HPDE6-E6E7 (cell line): ENCODE results near the gene CHRM4.
A peak's percentile ranks its signal among the peaks of the same experiment; 100 is the strongest.

Source experiments
- DNase-seq: peaks from one replicate; pipeline ENCODE4 v3.0.0; 2011; ENCODE audit warnings: missing footprints; ENCODE audit errors: extremely low spot score

The CHRM4 gene

DNA sequence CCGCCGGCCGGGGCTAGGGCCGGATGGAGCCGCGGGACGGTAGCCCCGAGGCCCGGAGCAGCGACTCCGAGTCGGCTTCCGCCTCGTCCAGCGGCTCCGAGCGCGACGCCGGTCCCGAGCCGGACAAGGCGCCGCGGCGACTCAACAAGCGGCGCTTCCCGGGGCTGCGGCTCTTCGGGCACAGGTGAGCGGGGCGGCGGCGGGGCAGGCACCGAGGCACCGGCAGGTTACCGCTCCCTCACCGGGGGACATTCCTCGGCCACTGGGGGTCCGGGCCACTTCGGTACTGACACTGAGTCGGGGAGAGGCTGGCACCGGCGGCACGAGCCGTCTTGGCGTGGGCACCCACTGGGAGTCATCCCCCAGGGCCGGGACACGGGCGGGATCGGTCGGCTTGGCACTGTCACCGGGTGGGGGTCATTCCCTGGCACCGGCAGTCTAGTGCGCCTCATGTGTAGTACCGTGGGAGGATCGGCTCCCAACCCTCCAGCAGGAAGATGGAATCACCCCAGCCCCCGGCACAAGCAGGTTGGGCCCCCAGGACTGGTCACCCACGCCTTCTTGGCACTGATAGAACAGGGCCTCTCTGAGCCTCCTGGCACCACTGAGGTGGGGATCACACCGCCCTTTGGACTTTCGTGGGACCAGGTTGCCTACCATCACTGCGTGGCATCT is 43.8 kb downstream of the CHRM4 start:
- no peak for DNase-seq

DNA sequence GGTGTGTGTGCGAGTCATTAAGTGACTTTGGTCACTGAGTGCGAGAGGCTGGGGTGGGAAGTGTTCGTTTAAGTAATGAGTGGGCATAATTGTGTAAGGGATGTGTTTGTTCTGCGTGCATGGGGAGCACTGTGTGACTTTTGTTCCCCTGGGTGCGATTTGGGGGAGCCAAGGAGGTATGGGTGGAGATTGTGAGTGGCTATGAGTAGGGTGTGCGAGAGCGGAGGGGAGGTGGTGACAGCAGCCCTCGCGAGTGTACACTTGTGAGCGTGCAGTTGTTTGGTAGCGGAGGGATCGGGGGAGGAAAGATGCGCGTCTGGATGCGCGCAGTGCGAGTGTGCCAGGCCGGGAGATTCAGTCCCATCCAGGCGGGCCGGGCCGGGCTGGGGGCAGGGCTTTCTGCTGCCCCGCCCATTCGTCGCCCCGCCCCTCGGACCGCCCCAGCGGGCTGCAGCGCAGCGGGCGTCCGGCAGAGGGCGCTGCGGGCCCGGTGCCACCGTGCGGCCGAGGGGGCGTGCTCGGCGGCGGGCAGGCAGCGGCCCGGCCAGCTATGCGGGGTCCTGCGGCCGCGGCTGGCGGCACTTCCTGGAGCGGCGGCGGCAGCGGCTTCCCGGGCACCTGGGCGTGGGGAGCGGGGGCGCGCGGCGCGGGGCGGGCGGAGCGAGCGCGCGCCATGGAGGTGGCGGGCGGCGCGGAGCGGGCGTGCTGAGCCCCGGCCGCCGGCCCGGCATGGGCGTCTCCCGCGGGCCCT is 44.5 kb downstream of the CHRM4 start, which contains the start of gene DGKZ:
TSS of gene DGKZ (plus strand) at position 578 of the 751 bp plus-strand sequence. CDS start 197 bp downstream, outside the sequence.
- DNase-seq, result peak; percentile 76

DNA sequence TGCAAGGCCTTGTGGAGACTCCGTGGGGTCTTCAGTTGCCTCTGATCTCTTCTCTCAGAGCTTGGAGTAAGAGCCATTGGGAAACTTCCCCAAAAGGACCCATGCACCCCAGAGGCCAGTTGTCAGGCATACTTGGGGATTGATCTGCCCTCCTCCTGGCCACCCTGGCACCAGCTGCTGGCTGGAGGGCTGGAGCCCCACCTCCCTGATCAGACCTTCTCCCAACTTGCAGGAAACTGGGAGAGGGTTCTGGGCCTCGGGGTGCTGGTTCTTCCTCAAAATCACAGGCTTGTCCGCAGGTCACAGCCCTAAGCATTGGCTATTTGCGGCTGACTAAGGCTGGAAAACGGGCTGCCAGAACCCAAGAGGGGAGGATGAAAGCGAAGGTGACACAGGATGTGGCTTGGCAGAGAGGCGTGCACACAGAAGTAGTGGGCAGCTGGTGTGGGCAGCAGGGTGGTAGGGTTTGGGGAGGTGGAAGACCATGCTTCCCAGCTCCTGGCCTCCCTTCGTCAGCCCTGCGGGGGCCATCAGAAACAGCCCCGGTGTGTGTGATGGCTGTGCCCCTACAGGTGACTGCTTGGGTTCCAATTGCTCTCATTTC is 45.6 kb downstream of the CHRM4 start:
- no peak for DNase-seq

DNA sequence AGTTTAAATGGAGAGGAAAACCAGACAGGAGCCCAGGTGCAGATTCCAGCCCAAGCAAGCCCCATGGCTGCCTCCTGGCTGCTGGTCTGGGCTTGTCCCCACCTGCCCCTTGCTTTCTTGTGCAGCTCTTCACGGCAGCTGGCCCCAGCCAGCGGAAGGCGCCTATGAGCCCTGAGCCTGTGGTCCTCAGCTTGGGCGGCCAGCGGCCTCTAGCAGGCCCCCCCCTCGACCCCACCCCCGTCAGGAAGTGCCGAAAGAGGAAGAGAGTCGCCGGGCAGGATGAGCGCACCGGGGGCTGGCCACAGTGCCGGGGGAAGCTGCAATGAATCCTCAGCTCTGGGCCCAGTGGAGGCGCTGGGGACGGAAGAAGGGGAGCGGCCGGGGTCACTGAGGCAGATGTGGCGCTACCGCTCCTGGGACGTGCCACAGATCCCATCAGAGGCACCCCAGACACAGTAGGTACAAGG is 46.4 kb downstream of the CHRM4 start:
- DNase-seq, result peak; percentile 82

DNA sequence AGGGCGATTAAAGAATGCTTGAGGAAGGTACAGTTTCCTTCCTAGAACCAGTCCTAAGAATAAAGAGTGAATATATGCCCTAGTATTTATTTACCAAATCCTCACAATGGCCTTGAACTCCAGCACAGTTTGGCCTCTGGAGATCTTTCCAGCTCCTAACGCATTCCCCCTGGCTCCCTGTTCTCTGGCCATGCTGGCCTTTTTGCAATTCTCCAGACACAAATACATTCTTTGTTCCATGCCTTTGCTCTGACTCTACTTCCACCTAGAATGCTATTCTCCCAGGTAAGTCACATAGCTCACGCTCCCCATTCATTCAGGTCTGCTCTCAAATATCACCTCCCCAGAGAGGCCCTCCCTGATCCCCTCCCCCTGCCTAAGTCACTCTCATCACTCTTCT is 48.1 kb downstream of the CHRM4 start:
- DNase-seq, result no peak

DNA sequence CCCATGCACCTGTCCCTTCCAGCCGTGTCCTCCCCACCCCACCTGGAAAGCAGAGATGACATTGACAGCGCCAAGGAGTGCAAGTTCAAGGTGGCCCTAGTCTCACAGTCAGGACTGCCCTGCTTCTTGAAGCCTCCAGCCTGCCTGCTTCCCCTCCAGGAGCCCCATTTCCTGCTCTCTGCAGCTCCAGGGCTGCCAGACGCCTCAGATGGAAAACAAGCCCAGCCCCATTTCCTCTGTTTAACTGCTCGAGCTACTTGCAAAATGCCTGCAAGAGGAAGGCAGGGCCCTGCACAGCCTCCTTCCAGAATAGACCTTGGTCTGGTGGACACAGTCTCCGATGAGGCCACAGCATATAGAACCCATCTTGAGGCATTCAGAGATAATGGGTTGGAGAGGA is 49.3 kb downstream of the CHRM4 start:
- no peak for DNase-seq

DNA sequence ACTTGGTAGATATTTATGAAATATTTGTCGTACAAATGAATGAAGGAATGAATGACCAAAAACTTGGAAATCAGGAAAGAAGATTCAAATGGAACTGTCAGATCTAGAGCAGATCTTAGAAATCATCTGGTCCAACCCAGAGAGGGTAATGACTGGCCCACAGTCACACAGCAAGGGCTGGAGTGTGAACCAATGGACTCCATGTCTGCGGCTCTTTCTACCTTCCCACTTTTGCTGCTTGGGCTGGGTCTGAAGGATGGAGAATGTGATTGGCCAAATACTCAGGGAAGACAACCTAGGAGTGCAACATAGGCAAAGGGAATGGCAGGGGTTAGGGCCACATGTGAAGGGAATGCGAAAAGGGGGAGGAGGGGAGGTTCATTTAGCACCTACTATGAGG is 50.1 kb downstream of the CHRM4 start:
- DNase-seq, result no peak

DNA sequence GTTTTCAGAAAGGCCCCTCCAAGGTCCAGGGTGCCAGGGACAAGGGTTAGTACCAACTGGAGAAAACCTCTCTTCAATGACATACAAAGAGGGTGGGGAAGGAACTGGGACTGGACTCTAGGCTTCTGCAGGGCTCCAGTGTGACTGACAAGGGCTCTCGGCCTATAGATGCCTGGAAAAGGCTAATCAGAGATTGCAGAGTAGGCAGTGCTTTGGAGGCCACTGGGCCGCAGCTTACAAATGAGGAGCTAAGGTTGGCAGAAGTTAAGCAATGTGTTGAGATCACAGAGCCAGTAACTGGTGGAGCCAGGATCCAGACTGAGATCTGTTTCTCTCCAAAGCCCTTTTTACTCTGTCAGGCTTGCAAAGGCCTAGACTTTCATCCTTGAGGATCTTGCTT is 51.8 kb downstream of the CHRM4 start:
- no peak for DNase-seq

DNA sequence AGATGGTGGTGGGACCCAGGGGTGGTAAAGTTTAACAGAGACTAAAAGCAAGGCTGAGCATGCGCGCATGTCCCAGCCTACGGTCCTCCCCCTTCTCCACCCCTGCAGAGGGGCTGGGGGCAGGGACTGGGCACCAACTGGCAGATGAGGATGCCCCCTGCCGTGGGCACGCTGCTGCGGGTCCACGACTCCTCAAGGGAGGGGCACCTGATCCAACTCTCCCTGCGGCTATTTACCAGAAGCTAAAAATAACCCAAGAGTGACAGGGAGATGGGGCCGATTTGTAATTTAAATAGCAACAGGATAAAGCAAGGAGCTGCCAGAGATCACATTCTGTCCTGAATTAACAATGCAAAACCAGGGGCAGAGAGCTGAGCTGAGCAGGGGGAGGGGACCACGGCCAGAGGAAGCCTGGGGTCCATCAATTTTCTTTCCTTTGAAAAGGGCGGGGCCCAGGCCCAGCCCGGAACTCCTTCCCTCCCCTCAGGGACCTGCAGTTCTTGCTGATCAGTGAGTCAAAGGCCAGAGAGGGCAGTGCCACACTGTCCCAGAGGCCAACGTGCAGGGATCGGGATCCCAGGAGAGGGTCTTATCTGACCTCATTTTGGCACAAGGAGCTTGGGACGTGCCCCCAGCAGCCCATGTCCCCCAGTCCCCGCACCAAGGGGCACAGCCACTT is 52.4 kb downstream of the CHRM4 start:
- no peak for DNase-seq

DNA sequence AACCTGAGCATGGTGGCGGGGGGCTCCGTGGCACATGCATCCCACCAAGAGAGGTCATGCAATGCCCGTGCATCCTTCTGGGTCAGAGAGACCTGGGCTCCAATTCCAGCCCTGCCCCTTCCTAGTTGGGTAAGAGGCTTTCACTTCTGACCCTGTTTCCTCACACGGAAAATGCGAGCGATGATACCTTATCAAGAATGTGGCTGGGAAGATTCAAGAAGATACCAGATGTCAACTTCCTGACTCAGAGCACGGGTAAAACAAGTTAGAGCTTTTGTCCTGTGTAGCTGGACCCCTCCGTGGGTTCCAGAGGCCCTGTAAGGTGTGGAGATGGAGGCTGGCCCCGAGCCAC is 53.0 kb downstream of the CHRM4 start:
- DNase-seq, result no peak

DNA sequence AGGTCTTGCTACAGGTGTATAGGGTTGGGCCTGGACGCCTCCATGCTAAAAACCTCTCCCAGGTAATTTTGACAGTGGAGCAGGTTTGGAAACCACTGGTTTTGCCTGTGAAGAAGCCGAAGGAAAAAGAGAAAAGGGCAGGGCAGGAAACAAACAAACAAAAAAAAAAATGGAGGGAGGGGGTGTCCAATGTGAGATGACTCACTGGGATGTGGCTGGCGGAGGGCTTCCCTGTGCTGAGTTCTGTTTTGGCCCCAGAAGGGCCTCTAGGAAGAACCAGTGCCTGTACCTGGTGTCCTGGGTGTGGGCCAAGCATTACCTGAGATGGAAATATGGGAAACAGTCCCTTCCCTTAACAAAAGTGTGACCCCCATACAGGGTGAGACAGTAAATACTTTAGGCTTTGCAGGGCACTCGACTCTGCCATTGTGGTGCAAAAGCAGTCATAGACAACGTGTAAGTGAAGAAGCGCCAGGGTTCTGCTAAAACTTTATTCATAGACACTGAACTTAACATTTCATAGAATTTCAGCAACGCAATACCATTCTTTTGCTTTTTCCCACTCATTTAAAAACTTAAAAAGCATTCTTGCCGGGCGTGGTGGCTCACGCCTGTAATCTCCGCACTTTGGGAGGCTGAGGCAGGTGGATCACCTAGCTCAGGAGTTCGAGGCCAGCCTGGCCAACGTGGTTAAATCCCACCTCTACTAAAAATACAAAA is 53.8 kb downstream of the CHRM4 start:
- no peak for DNase-seq

DNA sequence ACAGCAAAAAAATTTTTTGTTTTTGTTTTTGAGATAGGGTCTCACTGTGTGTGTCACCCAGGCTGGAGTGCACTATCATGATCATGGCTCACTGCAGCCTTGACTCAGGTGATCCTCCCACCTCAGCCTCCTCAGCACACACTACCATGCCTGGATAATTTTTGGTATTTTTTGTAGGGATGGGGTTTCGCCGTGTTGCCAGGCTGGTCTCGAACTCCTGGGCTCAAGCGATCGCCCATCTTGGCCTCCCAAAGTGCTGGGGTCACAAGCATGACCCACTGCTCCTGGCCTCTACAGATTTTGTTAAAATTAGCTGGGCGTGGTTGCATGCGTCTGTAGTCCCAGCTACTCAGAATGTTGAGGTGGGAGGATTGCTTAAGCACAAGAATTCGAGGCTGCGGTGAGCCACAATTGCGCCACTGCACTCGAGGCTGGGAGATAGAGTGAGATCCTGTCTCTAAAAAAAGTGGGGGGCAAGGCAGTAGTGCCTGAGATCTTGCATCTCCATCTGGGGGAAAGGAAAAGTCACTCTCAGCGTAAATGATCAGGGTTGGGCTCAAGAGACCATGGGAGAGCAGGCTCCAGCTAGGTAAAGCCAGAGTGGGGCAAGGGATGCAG is 54.9 kb downstream of the CHRM4 start:
- no peak for DNase-seq

DNA sequence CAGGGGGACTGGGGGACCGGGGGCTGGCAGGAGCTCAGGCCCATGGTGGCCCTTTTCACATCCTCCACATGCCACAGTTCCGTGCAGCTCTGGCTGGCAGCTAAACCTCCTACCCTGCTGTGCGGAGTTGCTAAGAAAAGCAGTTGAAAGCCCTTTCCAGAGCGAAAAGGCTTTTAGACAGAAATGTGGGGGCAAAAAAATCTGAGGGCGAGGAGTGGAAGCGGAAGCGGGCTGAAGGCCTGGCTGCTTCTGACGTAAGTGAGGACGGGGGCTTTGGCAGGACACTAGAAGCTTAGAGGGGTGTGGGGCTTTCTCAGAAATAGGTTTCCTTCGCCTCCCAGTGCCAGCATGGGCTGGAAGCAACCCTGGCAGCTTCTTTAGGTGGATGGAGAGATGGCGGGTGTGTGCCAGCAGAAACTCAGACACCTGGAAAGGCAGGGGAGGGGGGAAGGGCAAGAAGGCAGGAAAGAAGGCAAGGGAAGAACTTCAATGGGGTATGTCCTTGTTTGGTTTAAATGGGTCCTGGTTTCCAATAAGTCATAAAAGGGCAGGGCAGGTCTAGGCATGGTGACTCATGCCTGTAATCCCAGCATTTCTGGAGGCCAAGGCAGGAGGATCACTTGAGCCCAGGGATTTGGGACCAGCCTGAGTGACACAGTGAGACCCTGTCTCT is 55.5 kb downstream of the CHRM4 start:
- DNase-seq, result no peak

DNA sequence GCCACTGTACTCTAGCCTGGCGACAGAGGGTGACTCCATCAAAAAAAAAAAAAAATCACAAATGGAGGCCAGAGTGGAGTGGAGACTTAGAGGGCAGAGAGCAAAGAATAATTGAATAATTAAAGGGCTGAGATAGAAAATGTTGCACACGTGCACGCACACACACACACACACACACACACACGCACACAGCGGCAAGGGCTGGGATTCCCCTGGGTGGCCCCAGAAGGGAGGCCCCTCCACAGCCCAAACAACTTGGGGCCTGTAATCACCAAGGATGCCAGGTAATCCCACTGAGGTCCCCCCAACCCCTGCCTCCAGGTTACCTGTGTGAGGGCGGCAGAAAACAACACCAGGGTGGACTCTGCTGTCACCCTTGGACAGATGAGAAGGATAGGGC is 56.3 kb downstream of the CHRM4 start:
- DNase-seq, result no peak

DNA sequence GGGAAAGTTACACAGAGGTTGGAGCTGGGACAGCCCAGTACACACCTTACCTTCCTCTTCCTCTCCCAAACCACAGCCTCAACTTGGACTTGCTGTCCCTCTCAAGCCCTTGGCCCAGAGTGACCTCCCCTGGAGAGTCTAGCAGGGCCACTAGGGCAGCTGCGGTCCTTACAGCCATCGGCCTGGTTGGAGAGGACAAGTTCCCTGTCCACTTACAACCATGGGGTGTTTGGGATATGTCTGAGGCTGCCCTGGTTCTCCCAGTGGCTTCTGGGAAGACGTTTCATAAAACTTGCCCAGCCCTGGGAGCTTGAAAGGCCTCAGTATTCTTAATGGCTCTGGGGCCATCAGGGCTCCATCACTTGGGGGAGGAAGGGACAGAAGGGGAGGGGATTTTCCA is 57.4 kb downstream of the CHRM4 start:
- no peak for DNase-seq
